DOHH2 (cell line): ENCODE data around the gene CCDC190.

Experiments used
- CTCF ChIP-seq: fragments of 200-600 bp; sonication (generic); IDR thresholded peaks from one replicate; pipeline ENCODE4 v1.5.1; 2014; ENCODE audit warnings: antibody characterized with exemption, mild to moderate bottlenecking, low read depth, low read length; ENCODE audit not compliant: poor library complexity, severe bottlenecking
- EZH2phosphoT487 ChIP-seq: fragments of 200-600 bp; sonication (generic); IDR thresholded peaks from 2 replicates; pipeline ENCODE4 v1.6.1; 2017; ENCODE audit warnings: borderline replicate concordance, mild to moderate bottlenecking, antibody characterized with exemption, low read length, moderate library complexity, mixed read lengths

GRCh38 chr1:162903246-162903645 lies 42.3 kb upstream of the CCDC190 start:
- TF ChIP-seq EZH2phosphoT487 (no peak), CTCF (no peak)
